Stimulated activated CD4-positive, alpha-beta T cell treated with anti-CD3 and anti-CD28 coated beads, Interleukin-12 subunit alpha, Interleukin-12 subunit beta, amount 100 ng/mL, for 48 hours (primary cell): ENCODE measurements around the gene TMEM74B.
"Not testable (repeated sequence)": the region's sequence is repeated elsewhere in the genome, so short reads cannot be mapped to it uniquely, and the experiment has no call there.

Source experiments
- DNase-seq, 3 donors: peaks; one replicate each; pipeline ENCODE4 v3.0.0-alpha.2; 2020; ENCODE audit warnings: low read depth in 2 of 3, low spot score in 1 of 3

Gene TMEM74B

GRCh38 chr20:1184638-1185315 is at the start of gene TMEM74B:
TSS of gene TMEM74B (minus strand) at chr20:1184981. CDS start at chr20:1183801, 1,180 bp downstream.
- DNase-seq, result no peak

GRCh38 chr20:1232286-1233111 is 47.7 kb upstream of the TMEM74B start:
- no peak for DNase-seq

DNA sequence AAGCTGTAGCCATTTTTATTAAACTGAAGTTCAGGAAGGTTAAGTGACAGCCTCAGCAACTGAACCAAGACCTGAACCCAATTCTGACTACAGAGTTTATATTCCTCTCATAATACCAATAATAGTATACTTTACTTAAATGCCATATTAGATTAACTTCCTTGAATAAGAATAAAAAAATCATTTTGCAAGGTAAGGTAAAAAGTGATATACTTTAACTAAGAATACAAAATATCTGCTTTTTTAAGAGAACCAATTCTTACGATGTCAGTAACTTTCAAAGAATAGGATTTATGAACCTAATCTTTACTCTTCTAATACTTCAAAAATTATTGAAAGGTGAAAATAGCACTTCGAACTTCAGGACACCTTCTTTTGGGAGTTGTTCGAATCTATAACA is 44.8 kb upstream of the TMEM74B start:
- DNase-seq, result no peak

DNA sequence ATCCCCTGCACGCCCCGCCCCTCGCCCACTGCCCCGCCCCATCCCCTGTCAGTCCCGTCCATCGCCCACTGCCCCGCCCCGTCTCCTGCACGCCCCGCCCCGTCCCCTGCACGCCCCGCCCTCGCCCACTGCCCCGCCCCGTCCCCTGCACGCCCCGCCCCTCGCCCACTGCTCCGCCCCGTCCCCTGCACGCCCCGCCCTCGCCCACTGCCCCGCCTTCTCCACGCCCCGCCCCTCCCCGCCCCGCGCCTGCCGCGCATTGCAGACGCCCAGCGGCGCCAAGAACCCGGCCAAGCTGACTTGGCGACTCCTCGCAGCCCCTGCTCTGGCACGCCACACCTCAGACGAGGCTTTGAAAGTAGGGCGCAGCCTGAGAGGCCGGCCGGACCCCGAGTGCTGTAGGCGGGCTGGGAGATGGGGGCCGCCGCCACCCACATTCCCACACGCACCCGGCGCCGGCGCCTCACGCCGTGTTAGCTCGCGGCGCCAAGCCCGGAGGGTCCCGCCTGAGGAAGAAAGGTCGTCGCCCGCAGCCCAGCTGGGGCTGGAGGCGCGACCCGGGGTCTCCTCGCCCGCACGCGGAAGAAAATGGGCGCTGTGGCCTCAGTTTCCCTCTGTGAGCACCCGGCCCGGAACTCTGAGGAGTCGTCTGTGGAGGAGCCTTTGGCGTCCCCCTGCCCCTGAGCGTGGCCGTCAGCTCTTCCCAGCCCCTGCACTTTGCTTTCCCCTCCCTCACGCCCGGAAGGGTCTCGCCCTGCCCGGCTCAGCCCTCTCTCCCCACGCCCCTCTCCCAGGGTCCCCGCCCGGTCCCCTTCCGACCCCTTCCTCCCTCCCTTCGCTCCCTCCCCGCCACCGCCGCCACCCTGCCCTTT is 41.2 kb upstream of the TMEM74B start, which contains the start of gene RAD21L1:
RAD21L1 (plus strand) TSS at position 262 of the 872 bp plus-strand sequence. CDS start 2,410 bp downstream, outside the sequence.
- DNase-seq, result peak; percentile 74 to 81 (median 77)

DNA sequence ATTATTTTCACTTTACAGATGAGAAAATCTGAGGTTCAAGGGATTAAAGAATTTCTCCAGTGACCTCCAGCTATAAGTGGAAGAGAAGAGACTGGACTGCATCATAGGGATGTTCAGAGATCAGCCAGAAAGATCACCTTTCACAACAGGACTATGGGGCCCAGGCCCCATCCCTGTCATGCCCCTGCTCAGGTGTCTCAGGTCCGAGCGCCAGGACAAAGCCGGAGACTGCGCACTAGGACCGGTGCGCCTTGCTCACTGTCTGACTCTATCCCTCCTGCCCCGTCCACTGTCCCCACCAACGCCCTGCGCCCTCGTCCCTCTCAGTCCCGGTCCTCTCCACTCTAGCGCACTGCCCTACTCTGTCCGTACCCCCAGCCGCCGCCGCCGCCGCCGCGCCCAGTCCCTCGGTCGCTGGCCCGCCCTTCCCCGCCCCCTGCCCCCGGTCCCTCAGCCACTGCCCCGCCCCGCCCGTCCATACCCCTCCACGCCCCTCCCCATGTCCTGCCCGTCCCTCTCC is 40.5 kb upstream of the TMEM74B start:
- no peak for DNase-seq

GRCh38 chr20:1224205-1224890 is 39.6 kb upstream of the TMEM74B start:
- no peak for DNase-seq

DNA sequence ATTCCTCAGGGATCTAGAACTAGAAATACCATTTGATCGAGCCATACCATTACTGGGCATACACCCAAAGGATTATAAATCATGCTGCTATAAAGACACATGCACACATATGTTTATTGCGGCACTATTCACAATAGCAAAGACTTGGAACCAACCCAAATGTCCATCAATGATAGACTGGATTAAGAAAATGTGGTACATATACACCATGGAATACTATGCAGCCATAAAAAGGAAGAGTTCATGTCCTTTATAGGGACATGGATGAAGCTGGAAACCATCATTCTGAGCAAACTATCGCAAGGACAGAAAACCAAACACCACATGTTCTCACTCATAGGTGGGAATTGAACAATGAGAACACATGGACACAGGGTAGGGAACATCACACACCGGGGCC is 38.0 kb upstream of the TMEM74B start:
- not testable (repeated sequence) for DNase-seq

- DNase-seq, result not testable (repeated sequence)
Measured at GRCh38 chr20:1216527-1217427, 32.0 kb upstream of the TMEM74B start.

GRCh38 chr20:1215386-1216170 is 30.8 kb upstream of the TMEM74B start:
- peak; percentile 55 to 68 (median 65) for DNase-seq

DNA sequence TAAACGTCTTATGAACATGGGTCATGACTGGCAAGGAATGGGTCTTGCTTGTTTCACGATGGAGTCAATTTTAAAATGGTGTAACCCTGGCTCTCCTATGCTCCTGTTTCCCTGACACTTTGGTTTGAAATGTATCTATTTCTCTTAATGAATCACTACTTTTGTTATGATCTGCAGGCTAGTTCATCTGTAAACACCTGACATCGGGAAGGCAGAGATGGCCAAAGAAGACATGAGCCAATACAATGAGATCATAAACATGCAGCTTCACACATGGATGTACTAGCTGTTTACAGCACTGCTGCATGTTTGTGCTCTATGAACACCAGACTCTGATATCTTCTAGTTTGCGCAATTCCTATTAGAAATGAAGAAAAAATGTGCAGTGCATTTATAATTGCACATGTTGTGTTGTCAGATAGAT is 30.1 kb upstream of the TMEM74B start:
- DNase-seq, result no peak

DNA sequence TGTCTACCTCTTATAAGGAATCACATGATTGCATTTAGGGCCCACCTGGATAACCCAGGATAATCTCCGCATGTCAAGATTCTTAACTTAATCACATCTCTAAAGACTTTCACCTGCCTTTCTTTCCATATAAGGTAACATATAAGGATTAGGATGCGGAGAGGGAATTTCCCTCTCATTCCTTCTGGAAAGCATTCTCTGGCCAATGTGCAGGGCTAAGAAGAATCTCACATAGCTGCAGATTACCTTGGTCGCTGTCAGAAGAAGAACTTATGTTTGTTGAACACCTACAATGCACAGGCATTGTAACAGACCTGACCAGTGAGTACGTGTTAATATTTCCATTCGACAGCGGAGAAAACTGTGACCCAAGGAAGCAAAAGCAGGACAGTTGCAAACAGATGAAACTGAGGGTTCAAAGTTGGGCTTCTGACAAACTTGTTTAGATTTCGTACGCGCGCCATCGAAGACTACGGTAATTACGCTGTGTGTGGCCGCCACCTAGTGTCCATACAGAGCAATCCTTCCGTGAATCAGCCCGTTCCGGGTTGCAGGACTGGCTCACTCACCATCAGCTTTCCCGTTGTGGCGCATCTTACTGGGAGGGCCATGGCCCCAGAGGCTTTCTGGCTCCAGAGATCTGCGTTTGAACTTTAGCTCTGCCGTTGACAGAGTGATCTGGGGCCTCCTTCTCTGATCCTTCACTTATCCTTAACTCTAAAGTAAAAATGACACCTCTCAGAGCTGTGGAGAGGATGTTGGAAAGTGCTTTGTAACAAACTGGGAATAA is 28.0 kb upstream of the TMEM74B start:
- DNase-seq, result peak; percentile 59 to 69 (median 59)

DNA sequence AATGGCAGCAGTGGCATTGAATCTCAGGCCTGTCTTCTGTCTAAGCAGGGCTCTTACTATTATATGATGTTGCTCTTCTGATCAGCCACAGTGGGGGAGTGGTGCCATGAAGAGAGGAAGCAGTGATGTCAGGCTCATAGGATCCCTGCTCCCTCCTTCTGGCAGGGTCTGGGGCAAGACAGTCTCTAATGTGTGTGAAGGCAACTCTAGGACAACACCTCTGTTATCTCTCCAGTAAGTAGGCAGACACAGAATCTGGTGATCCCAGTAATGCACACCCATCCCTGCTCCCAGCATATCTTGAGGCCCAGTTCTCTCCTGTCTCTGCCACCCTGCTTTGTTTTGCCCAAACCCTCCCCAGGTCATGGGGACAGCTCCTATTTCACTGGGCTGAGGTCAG is 27.2 kb upstream of the TMEM74B start:
- no peak for DNase-seq

DNA sequence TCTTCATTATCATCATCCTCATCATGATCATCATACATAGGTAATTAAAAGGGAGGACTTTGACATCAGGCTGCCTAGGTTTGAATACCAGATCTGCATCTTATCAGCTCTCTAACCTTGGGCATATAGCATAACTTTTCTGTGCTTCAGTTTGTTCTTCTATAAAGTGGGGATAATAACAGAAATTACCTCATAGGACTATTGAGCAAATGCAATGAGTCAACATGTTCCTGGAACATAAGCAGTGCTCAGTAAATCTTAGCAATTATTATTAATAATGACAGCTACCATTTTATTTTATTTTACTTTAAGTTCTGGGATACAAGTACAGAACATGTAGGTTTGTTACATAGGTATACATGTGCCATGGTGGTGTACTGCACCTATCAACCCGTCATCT is 25.7 kb upstream of the TMEM74B start:
- DNase-seq, result no peak

DNA sequence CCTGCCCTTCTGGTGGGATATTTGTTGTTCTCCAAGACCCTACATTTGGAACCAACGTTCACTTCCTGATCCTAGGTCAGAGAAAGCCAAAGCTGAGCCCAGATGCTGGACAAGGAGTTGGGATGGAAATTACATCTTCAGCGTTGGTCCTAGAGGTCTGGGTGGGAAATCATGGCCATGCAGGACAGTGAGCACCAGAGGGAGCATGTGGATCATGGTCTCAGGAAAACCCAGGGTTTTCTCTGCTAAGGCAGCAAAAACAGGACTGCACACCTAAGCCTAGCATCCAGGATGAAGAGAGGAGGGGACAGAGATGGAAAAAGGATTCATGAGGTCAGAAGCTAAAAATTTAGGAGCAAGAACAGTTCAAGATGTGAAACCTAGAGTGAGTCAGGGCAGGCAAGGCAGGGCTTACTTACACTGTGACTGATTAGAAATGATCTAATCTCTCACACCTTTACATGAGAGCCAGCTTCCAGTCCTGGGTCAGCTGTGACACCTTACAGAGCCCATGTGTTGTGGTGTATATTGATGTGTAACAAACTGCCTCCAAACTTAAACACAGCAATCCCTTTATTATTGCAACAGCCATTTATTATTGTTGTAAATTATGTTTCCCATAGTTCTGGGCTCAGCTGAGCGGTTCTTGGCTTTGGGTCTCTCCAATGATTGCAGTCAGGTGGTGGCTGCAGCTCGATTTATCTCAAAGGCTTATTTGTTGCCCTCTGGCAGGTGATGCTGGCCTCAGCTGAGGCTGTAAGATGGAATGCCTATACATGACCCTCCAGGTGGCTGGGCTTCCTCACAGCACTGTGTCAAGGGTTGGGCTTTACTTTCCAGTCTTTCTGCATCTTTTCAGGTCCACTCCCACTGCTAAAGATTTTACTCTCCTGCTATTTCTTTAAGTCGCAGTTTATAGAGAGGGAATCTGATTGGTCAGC is 24.9 kb upstream of the TMEM74B start:
- DNase-seq, result no peak

DNA sequence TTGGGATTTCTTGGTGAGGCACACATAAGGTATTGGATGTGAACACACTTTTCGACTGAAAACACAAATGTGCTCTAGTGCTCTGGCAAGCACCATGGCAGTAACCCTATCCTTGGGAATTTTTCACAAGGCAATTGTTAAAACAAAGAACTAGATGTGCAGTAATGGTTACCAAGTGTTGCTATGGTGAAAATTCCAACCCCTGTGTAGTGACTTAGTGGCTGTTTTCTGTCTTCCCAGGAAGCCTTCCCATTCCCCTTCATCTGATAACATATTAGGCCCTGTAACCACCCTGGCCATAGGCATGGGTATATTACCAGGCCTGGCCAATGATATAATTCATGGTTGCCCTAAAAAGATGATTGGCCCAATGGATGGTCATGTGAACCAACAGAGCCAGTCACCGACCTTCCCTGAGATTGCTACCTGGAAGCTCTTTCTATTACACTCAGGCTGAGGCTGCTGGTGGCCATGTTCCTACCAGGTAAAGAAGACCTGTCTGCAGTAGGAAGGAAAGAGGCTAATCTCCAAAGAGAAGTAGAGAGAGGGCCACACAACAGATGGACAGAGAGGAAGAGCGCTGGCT is 22.6 kb upstream of the TMEM74B start:
- DNase-seq, result no peak

- DNase-seq, result no peak
Measured at GRCh38 chr20:1206366-1207148, 21.8 kb upstream of the TMEM74B start.
